Osteocyte (in vitro differentiated cells): ENCODE measurements around the gene MRPS18A. TPM values are rescaled to one million over a fixed set of nuclear protein-coding genes. Genes with fewer than 3 reads are reported as not detected.

ENCODE experiments used
- DNase-seq: peaks from one replicate; pipeline ENCODE4 v3.0.0; 2021; ENCODE audit warnings: mixed read lengths; ENCODE audit not compliant: unreplicated experiment; ENCODE audit errors: extremely low spot score
- H3K27ac Mint-ChIP-seq: one replicate; pipeline ENCODE4 v1.8.0; 2021; ENCODE audit warnings: mild to moderate bottlenecking, mixed read lengths; ENCODE audit not compliant: unreplicated experiment
- H3K27me3 Mint-ChIP-seq: one replicate; pipeline ENCODE4 v1.8.0; 2021; ENCODE audit warnings: mixed read lengths; ENCODE audit not compliant: unreplicated experiment
- H3K36me3 Mint-ChIP-seq: one replicate; pipeline ENCODE4 v1.8.0; 2021; ENCODE audit warnings: mixed read lengths; ENCODE audit not compliant: unreplicated experiment
- H3K4me1 Mint-ChIP-seq: one replicate; pipeline ENCODE4 v1.8.0; 2021; ENCODE audit warnings: mixed read lengths; ENCODE audit not compliant: unreplicated experiment
- H3K4me3 Mint-ChIP-seq: one replicate; pipeline ENCODE4 v1.8.0; 2021; ENCODE audit warnings: mild to moderate bottlenecking, moderate library complexity, mixed read lengths; ENCODE audit not compliant: unreplicated experiment
- H3K9me3 Mint-ChIP-seq: one replicate; pipeline ENCODE4 v1.8.0; 2021; ENCODE audit warnings: mixed read lengths; ENCODE audit not compliant: unreplicated experiment
- total RNA-seq: library from RNA; stranded (reverse); gene quantifications from 2 replicates; pipeline ENCODE4 v1.2.1, GENCODE V29; 2021
- TF ChIP-seq, protein P1 (sequence below): fragments of 200-600 bp; sonication (generic); IDR thresholded peaks from 2 replicates; pipeline ENCODE4 v1.5.0; 2021; ENCODE audit warnings: antibody characterized with exemption, mild to moderate bottlenecking, moderate library complexity

The MRPS18A gene
- total RNA-seq, 1 donor from 2014 or later: 37.3 TPM

DNA sequence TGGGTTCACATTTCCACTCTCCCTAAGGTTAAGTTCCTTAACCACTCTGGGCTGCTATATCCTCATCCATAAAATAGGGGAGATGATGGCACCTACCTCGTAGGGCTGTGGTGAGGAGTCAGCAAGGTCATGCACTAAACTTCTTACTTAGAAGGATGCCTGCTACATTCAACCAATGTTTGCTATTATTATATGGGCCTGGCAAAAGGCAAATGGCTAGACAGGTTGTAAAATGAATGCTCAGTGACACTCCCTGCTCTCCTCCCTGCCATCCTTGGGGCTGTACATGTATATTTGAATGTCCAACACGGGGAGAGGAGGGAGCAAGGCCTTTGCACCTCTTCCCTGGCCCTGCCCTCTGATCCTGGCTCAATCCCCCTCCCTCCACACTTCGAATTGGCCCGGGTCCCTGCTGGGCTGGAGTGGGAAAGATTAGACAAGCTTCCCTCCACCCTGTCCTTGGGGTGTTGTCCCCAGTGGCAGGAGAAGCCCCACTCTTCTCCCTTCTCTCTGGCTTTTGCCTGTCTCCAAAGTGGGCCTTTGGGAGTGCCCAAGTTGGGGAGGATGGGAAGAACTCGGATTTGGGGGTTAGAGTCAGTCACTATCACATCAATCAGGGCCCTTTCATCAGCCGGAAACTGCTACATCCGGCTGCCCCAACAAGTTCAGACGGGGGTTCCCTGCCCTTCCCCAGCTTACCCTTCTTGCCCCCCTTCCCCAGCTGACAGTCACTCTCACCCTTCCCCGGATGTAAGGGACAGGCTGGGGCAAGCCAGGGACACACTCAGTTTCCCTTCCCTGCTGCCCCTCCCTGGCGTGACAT, 46.1 kb upstream of the MRPS18A start:
- no peaks in the 10 kb centered on the region for H3K4me1 Mint-ChIP-seq
- H3K4me3 Mint-ChIP-seq: no peak overlapping the region
- DNase-seq: no peak
- TF ChIP-seq, protein P1, sequence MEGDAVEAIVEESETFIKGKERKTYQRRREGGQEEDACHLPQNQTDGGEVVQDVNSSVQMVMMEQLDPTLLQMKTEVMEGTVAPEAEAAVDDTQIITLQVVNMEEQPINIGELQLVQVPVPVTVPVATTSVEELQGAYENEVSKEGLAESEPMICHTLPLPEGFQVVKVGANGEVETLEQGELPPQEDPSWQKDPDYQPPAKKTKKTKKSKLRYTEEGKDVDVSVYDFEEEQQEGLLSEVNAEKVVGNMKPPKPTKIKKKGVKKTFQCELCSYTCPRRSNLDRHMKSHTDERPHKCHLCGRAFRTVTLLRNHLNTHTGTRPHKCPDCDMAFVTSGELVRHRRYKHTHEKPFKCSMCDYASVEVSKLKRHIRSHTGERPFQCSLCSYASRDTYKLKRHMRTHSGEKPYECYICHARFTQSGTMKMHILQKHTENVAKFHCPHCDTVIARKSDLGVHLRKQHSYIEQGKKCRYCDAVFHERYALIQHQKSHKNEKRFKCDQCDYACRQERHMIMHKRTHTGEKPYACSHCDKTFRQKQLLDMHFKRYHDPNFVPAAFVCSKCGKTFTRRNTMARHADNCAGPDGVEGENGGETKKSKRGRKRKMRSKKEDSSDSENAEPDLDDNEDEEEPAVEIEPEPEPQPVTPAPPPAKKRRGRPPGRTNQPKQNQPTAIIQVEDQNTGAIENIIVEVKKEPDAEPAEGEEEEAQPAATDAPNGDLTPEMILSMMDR: no peak
- H3K36me3 Mint-ChIP-seq: peaks cover 2% of the 10 kb centered on the region
- H3K27me3 Mint-ChIP-seq: peaks cover 20% of the 10 kb centered on the region
- peaks cover 16% of the 10 kb centered on the region for H3K9me3 Mint-ChIP-seq
- no peak overlapping the region for H3K27ac Mint-ChIP-seq

DNA sequence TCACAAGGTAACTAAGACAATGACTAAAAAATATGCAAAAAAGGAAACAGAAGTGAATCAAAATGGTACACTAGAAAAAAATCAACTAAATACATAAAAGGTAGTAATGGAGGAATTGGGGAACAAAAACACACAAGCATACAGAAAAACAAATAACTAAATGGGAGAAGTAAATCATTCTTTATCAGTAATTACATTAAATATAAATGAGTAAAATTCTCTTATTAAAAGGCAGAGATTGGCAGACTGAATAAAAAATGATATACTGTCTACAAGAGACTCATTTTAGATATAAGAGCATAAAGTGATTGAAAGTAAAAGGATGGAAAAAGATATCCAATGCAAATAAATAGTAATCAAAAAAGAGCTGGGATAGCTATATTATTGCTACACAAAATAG, 43.0 kb upstream of the MRPS18A start:
- H3K9me3 Mint-ChIP-seq: peaks cover 16% of the 10 kb centered on the region
- TF ChIP-seq, protein P1: no peak
- DNase-seq: no peak
- no peak overlapping the region for H3K4me3 Mint-ChIP-seq
- H3K27me3 Mint-ChIP-seq: peaks cover 24% of the 10 kb centered on the region
- peaks cover 2% of the 10 kb centered on the region for H3K36me3 Mint-ChIP-seq
- no peak overlapping the region for H3K27ac Mint-ChIP-seq
- H3K4me1 Mint-ChIP-seq: peaks cover 2% of the 10 kb centered on the region

DNA sequence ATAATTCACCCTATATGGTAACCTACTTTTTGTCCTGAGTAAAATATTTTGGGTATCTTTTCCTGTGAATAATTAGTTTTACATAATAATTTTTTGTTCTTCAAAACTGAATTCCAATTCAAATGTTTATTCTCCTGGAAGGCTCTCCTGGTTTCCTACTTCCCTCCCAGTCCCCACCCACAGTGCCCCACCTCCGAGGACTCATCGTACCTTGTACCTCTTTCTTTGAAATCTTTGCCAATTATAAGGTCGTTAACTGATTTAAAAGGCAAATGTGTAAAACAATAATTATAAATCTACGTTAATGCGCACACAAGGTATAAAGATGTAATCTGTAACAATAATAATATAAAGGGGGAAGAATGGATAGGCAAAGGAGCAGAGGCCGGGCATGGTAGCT, 41.9 kb upstream of the MRPS18A start:
- Mint-ChIP-seq H3K4me1 (peaks cover 13% of the 10 kb centered on the region), H3K36me3 (peaks cover 2% of the 10 kb centered on the region), H3K27me3 (peaks cover 24% of the 10 kb centered on the region), H3K27ac (no peak overlapping the region), H3K9me3 (peaks cover 16% of the 10 kb centered on the region), H3K4me3 (no peak overlapping the region)
- TF ChIP-seq, protein P1: no peak
- DNase-seq: no peak

DNA sequence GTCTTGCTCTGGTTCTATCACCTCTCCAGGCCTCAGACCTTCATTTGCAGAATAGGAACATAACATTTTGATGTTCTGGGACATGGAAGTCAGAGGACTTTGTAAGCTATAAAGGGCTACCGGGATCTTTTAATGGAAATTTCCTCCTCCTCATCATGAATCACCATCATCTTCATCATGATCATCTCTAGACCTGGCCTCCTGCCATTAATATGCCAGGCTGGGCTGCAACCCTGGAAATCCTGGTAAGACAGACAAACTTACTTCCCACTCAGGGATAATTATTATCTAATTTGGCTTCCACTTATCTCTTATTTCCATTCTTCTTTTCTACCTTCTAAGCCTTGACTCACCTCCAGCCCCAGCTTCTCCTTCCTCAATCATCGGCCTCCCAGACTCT, 41.0 kb upstream of the MRPS18A start:
- DNase-seq: no peak

DNA sequence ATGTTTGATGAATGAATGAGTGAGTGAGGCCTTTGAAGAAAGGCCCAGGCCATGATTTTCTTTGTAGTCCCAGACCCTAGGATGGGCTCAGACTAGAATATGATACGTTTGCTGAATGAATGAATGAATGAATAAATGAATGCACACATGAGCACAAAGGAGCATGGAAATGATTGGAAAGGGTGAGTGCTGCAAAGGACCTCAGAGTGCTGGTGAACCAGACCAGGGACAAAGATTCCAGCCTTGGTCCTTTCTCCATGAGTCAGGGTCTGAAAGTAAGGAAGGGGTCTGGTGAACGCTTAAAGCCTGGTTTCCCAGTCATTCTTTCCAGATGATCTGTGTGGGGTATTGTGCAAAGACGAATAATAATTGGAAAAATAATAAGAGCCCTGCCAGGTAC, 40.0 kb upstream of the MRPS18A start:
- Mint-ChIP-seq H3K36me3 (peaks cover 2% of the 10 kb centered on the region), H3K4me3 (no peak overlapping the region), H3K27me3 (peaks cover 20% of the 10 kb centered on the region), H3K9me3 (peaks cover 16% of the 10 kb centered on the region), H3K27ac (no peak overlapping the region), H3K4me1 (peaks cover 23% of the 10 kb centered on the region)
- TF ChIP-seq, protein P1: no peak
- no peak for DNase-seq

More for the DNA sequence above, 41.0 kb upstream of the MRPS18A start:
- Mint-ChIP-seq H3K4me3 (no peak overlapping the region), H3K27me3 (peaks cover 24% of the 10 kb centered on the region), H3K4me1 (peaks cover 20% of the 10 kb centered on the region), H3K27ac (no peak overlapping the region), H3K9me3 (peaks cover 16% of the 10 kb centered on the region), H3K36me3 (peaks cover 2% of the 10 kb centered on the region)
- TF ChIP-seq, protein P1: no peak
